Astrocyte of the cerebellum (primary cell): ENCODE results near the gene OGFOD2.

Source experiments
- DNase-seq: peaks from one replicate; pipeline ENCODE4 v3.0.0-alpha.2; 2011; ENCODE audit warnings: low read depth
- H3K4me3 ChIP-seq: 2 replicates; pipeline ENCODE4 v1.5.1; 2011; ENCODE audit warnings: mild to moderate bottlenecking, low read depth, low read length, moderate library complexity
- in situ Hi-C: cut with HindIII; loops from 2 replicates; pipeline ENCODE4 v1.10.0; 2017; ENCODE audit warnings: low sequenced_read_pairs
- TF ChIP-seq, protein P1 (sequence below): IDR thresholded peaks from 2 replicates; pipeline ENCODE4 v1.5.1; 2012; ENCODE audit warnings: low read length, low read depth, moderate library complexity, mild to moderate bottlenecking; ENCODE audit errors: missing control alignments

OGFOD2 gene

DNA sequence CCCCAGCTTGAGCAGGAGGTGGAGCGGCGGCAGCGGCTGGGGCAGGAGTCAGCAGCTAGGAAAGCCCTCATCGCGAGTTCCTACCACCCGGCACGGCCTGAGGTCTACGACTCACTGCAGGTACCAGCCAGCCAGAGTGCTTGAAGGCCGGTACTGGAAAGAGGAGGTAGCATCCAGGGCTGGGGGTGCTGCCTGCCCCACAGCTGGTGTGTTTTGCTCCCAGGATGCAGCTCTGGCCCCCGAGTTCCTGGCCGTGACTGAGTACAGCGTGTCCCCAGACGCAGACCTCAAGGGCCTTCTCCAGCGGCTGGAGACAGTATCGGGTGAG is 1.6 kb downstream of the OGFOD2 start:
- in situ Hi-C loops, result no loop called here
- no peak for DNase-seq
- no peak overlapping the region for H3K4me3 ChIP-seq
- TF ChIP-seq, protein P1, sequence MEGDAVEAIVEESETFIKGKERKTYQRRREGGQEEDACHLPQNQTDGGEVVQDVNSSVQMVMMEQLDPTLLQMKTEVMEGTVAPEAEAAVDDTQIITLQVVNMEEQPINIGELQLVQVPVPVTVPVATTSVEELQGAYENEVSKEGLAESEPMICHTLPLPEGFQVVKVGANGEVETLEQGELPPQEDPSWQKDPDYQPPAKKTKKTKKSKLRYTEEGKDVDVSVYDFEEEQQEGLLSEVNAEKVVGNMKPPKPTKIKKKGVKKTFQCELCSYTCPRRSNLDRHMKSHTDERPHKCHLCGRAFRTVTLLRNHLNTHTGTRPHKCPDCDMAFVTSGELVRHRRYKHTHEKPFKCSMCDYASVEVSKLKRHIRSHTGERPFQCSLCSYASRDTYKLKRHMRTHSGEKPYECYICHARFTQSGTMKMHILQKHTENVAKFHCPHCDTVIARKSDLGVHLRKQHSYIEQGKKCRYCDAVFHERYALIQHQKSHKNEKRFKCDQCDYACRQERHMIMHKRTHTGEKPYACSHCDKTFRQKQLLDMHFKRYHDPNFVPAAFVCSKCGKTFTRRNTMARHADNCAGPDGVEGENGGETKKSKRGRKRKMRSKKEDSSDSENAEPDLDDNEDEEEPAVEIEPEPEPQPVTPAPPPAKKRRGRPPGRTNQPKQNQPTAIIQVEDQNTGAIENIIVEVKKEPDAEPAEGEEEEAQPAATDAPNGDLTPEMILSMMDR, result no peak

DNA sequence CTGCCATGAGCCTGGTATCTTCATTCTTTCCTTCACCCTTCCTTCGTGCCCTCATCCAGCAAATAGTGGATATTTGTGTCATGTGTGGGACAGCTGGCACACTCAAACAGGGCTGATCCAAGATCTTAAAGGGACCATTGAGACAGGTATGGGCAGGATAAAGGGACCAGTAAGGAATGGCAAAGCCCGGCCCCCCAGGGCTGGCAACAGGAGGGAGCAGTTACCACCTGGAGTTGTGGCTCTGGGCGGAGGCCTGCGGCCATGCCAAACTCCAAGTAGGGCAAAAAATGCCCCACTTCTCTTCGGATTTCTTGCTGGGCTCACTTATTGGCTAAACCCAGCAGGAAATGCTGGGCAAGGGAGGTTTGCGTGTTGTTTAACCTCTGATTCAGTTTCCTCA is 2.1 kb downstream of the OGFOD2 start:
- H3K4me3 ChIP-seq, result no peak overlapping the region
- no peak for DNase-seq
- in situ Hi-C loops, result no loop called here
- TF ChIP-seq, protein P1, result no peak

DNA sequence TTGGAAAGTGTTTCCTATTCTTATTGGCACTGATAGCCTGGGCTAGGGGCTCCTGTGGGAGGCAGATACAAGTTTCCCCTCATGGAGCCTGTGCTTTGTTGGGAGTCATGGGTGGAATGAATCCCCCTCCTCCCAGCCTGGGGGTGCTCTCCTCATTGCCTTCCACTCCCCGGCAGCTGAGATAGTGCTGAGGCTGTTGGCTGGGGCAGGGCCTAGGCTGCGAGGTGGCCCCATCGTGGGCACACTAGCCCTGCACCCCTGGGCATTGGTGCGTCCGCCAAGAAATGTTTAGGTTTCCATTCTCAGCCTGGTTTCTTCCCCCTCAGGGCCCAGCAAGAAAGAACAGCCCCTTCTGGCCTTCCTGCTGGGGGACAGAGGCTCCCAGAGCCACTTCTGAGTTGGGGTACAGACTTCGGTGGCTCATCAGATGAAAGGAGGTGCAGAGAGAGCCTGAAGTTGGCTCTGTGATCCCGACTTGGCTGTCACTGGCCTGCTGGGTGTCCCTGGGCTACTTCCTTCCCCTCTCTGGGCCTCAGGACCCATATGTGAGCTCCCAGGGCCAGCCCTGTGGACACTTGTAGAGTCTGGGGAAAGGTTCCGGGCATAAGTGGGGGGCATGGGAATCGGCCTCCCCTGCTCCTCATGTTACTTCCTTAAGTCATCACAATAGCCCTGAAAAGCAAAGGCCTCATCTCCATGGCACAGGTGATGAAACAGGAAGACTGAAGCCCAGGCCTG is 2.8 kb downstream of the OGFOD2 start:
- in situ Hi-C loops, result no loop called here

GRCh38 chr12:122978507-122978955 is 3.5 kb downstream of the OGFOD2 start:
- TF ChIP-seq, protein P1, result no peak
- in situ Hi-C loops, result no loop called here
- no peak overlapping the region for H3K4me3 ChIP-seq
- no peak for DNase-seq

More for the DNA sequence above, 2.8 kb downstream of the OGFOD2 start:
- TF ChIP-seq, protein P1, result no peak
- H3K4me3 ChIP-seq, result no peak overlapping the region
- DNase-seq, result no peak

- TF ChIP-seq, protein P1, result no peak
- peak overlapping the region; percentile 77 for H3K4me3 ChIP-seq
- in situ Hi-C loops, result no loop called here
- DNase-seq, result no peak
Measured at GRCh38 chr12:122979001-122979907, 4.2 kb downstream of the OGFOD2 start.

GRCh38 chr12:122979908-122980182 is 4.8 kb downstream of the OGFOD2 start:
- in situ Hi-C loops, result no loop called here
- no peak for DNase-seq
- peak overlapping the region; percentile 77 for H3K4me3 ChIP-seq
- TF ChIP-seq, protein P1, result no peak
